Vagina (tissue), 2 donors: ENCODE results near the gene EOLA1.

ENCODE experiments used
- CTCF ChIP-seq, 3 experiments: fragments of 450-650 bp in 2 of 3; fragments of 200-600 bp in 1 of 3; sonication (generic) in 1 of 3; IDR thresholded peaks; one replicate each; pipeline ENCODE4 v1.5.1; 2017 to 2019; ENCODE audit warnings: antibody characterized with exemption in 3 of 3, mild to moderate bottlenecking in 2 of 3, moderate library complexity in 2 of 3
- POLR2A ChIP-seq, 2 donors: fragments of 450-650 bp; IDR thresholded peaks; one replicate each; pipeline ENCODE4 v1.6.1; 2017; ENCODE audit warnings: antibody characterized with exemption in 2 of 2, mild to moderate bottlenecking in 2 of 2, moderate library complexity in 2 of 2
- POLR2AphosphoS5 ChIP-seq, 2 donors: sonication (generic); formaldehyde crosslinking; IDR thresholded peaks; one replicate each; pipeline ENCODE4 v1.9.0; 2017; ENCODE audit warnings: antibody characterized with exemption in 2 of 2, mild to moderate bottlenecking in 2 of 2, low read depth in 1 of 2; ENCODE audit not compliant: insufficient read depth in 1 of 2

- TF ChIP-seq CTCF (IDR thresholded peaks at IDR 0.05) (no peak), POLR2A (IDR thresholded peaks at IDR 0.05) (no peak), POLR2AphosphoS5 (IDR thresholded peaks at IDR 0.05; ENCODE audit: insufficient read depth in 1 of 2, low read depth in 1 of 2) (no peak)
Measured at GRCh38 chrX:149504226-149504914, 36.4 kb upstream of the EOLA1 start.
